ENCODE measurements around the gene THEM5.

THEM5 gene

GRCh38 chr1:151800830-151801229, 52.7 kb downstream of the THEM5 start:
- ATAC-seq (no peak), DNase-seq (no peak)

GRCh38 chr1:151799179-151800022, 54.1 kb downstream of the THEM5 start:
- ATAC-seq (no peak), DNase-seq (no peak)

- no peak for ATAC-seq
- DNase-seq, result no peak
These were observed 54.9 kb downstream of the THEM5 start for GRCh38 chr1:151798571-151798970.

All from stimulated activated naive CD8-positive, alpha-beta T cell treated with anti-CD3 and anti-CD28 coated beads, Interleukin-15, Interleukin-2, amounts not matched to agents 100 U/mL and 50 U/mL, for 24 hours (primary cell).